Neutrophil (primary cell): Measurements from ENCODE around the gene CDK1.

Experiments
- H3K27ac ChIP-seq: fragments of 200-600 bp; sonication (generic); 2 replicates; pipeline ENCODE4 v1.5.1; 2016; ENCODE audit warnings: mild to moderate bottlenecking, moderate library complexity
- H3K27me3 ChIP-seq: fragments of 200-600 bp; sonication (generic); 2 replicates; pipeline ENCODE4 v1.6.0; 2016; ENCODE audit warnings: mild to moderate bottlenecking
- H3K36me3 ChIP-seq: fragments of 200-600 bp; sonication (generic); 2 replicates; pipeline ENCODE4 v1.5.1; 2017
- H3K4me1 ChIP-seq, 2 experiments: fragments of 200-600 bp in 1 of 2; sonication (generic) in 1 of 2; 1 replicate in 1 of 2; 2 replicates in 1 of 2; pipeline versions ENCODE4 v1.5.1 to v1.6.1; 2013 to 2016; ENCODE audit warnings: low read depth in 1 of 2, low read length in 1 of 2, mild to moderate bottlenecking in 1 of 2, moderate library complexity in 1 of 2; ENCODE audit not compliant: control insufficient read depth in 1 of 2, insufficient read depth in 1 of 2
- H3K4me3 ChIP-seq, 2 experiments: fragments of 200-600 bp in 1 of 2; sonication (generic) in 1 of 2; 1 replicate in 1 of 2; 2 replicates in 1 of 2; pipeline ENCODE4 v1.5.1; 2013 to 2016; ENCODE audit warnings: low read depth in 1 of 2, low read length in 1 of 2, mild to moderate bottlenecking in 1 of 2, moderate library complexity in 1 of 2
- H3K9me3 ChIP-seq: fragments of 200-600 bp; sonication (generic); 2 replicates; pipeline ENCODE4 v1.5.1; 2016
- CTCF ChIP-seq: fragments of 200-600 bp; sonication (generic); IDR thresholded peaks from 2 replicates; pipeline ENCODE4 v1.5.1; 2016; ENCODE audit warnings: antibody characterized with exemption

Gene CDK1

GRCh38 chr10:60798870-60799269 lies 20.6 kb downstream of the CDK1 start:
- Histone ChIP-seq H3K4me1 (peaks cover 0 to 8% of the 10 kb centered on the region in 2 experiments), H3K36me3 (peaks cover 28% of the 10 kb centered on the region), H3K4me3 (no peak overlapping the region), H3K27me3 (no peaks in the 10 kb centered on the region), H3K27ac (no peak overlapping the region), H3K9me3 (no peaks in the 10 kb centered on the region)
- TF ChIP-seq CTCF: no peak

GRCh38 chr10:60799971-60800650 lies 21.8 kb downstream of the CDK1 start:
- TF ChIP-seq CTCF: no peak
- Histone ChIP-seq H3K36me3 (peaks cover 16% of the 10 kb centered on the region), H3K27ac (no peak overlapping the region), H3K27me3 (no peaks in the 10 kb centered on the region), H3K9me3 (no peaks in the 10 kb centered on the region), H3K4me3 (no peak overlapping the region), H3K4me1 (peaks cover 0 to 9% of the 10 kb centered on the region in 2 experiments)

- Histone ChIP-seq H3K27ac (no peak overlapping the region), H3K4me1 (peaks cover 0 to 9% of the 10 kb centered on the region in 2 experiments), H3K36me3 (peaks cover 10% of the 10 kb centered on the region), H3K9me3 (no peaks in the 10 kb centered on the region), H3K27me3 (no peaks in the 10 kb centered on the region), H3K4me3 (no peak overlapping the region)
- TF ChIP-seq CTCF: no peak
Observed at GRCh38 chr10:60800918-60801317, 22.6 kb downstream of the CDK1 start.

- Histone ChIP-seq H3K4me3 (no peak overlapping the region), H3K27ac (no peak overlapping the region)
- no peak for TF ChIP-seq CTCF
Observed at GRCh38 chr10:60801522-60801921, 23.2 kb downstream of the CDK1 start.

GRCh38 chr10:60803433-60803832 lies 25.2 kb downstream of the CDK1 start:
- H3K27me3 ChIP-seq: no peaks in the 10 kb centered on the region
- H3K27ac ChIP-seq: no peak overlapping the region
- TF ChIP-seq CTCF: no peak
- H3K4me1 ChIP-seq: peaks cover 0 to 9% of the 10 kb centered on the region in 2 experiments
- H3K36me3 ChIP-seq: no peaks in the 10 kb centered on the region
- H3K4me3 ChIP-seq: no peak overlapping the region
- H3K9me3 ChIP-seq: no peaks in the 10 kb centered on the region

More at GRCh38 chr10:60801522-60801921, 23.2 kb downstream of the CDK1 start:
- Histone ChIP-seq H3K36me3 (peaks cover 10% of the 10 kb centered on the region), H3K4me1 (peaks cover 0 to 9% of the 10 kb centered on the region in 2 experiments), H3K9me3 (no peaks in the 10 kb centered on the region), H3K27me3 (no peaks in the 10 kb centered on the region)
